RWPE2 (cell line): ENCODE data around the gene FYB1.

Experiments used
- ATAC-seq: fragments of 200-7000 bp; cut with Tn5 transposase; 3 replicates; pipeline ENCODE4 v1.9.1; 2021; ENCODE audit warnings: low read depth
- DNase-seq: peaks from one replicate; pipeline ENCODE4 v3.0.0-alpha.2; 2020; ENCODE audit warnings: low spot score
- H3K27ac ChIP-seq: fragments of 450-650 bp; 2 replicates; pipeline ENCODE4 v1.5.1; 2017; ENCODE audit warnings: mild to moderate bottlenecking; ENCODE audit not compliant: poor library complexity, severe bottlenecking
- H3K27me3 ChIP-seq: fragments of 250-450 bp; sonication (Bioruptor Pico); 2 replicates; pipeline ENCODE4 v1.5.1; 2021; ENCODE audit warnings: mild to moderate bottlenecking, moderate library complexity; ENCODE audit not compliant: insufficient read depth, poor library complexity, severe bottlenecking
- H3K36me3 ChIP-seq: fragments of 250-450 bp; sonication (Bioruptor Pico); 2 replicates; pipeline ENCODE4 v1.5.1; 2020; ENCODE audit warnings: low read depth, mild to moderate bottlenecking, moderate library complexity
- H3K4me1 ChIP-seq: fragments of 250-450 bp; sonication (Bioruptor Pico); 2 replicates; pipeline ENCODE4 v1.5.1; 2021; ENCODE audit warnings: mild to moderate bottlenecking, moderate library complexity; ENCODE audit not compliant: insufficient read depth, poor library complexity, severe bottlenecking
- H3K4me3 ChIP-seq: fragments of 250-450 bp; sonication (Bioruptor Pico); 2 replicates; pipeline ENCODE4 v1.5.1; 2021; ENCODE audit warnings: mild to moderate bottlenecking, moderate library complexity; ENCODE audit not compliant: severe bottlenecking
- H3K9me3 ChIP-seq: fragments of 250-450 bp; sonication (Bioruptor Pico); 2 replicates; pipeline ENCODE4 v1.5.1; 2021; ENCODE audit warnings: mild to moderate bottlenecking, moderate library complexity; ENCODE audit not compliant: severe bottlenecking
- TF ChIP-seq, protein P1 (sequence below): fragments of 450-650 bp; IDR thresholded peaks from one replicate; pipeline ENCODE4 v1.5.1; 2017; ENCODE audit warnings: mild to moderate bottlenecking, moderate library complexity; ENCODE audit not compliant: poor library complexity, severe bottlenecking

The FYB1 gene

DNA sequence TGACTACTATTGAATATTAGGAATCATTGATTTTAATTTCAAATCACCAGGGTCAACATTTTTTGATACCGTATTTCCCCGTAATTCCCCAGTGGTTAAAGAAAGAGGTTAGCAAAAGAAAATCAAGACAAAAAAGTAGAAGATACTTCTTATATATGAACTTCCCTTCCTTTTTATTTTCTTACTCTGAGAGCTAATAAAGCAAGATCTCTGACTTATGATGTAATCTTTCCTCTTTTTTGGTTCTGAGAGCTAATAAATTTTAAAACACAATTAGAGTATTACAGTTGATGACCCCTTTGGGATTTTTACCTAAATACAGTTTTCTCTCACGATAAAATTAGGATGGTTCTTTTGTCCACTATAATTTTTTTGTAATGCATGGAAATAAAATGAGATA lies 9.2 kb upstream of the FYB1 start:
- H3K36me3 ChIP-seq = no peaks in the 10 kb centered on the region
- ATAC-seq = no peak
- TF ChIP-seq, protein P1, sequence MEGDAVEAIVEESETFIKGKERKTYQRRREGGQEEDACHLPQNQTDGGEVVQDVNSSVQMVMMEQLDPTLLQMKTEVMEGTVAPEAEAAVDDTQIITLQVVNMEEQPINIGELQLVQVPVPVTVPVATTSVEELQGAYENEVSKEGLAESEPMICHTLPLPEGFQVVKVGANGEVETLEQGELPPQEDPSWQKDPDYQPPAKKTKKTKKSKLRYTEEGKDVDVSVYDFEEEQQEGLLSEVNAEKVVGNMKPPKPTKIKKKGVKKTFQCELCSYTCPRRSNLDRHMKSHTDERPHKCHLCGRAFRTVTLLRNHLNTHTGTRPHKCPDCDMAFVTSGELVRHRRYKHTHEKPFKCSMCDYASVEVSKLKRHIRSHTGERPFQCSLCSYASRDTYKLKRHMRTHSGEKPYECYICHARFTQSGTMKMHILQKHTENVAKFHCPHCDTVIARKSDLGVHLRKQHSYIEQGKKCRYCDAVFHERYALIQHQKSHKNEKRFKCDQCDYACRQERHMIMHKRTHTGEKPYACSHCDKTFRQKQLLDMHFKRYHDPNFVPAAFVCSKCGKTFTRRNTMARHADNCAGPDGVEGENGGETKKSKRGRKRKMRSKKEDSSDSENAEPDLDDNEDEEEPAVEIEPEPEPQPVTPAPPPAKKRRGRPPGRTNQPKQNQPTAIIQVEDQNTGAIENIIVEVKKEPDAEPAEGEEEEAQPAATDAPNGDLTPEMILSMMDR = no peak
- H3K27me3 ChIP-seq = no peaks in the 10 kb centered on the region
- DNase-seq = no peak
- peaks cover 19% of the 10 kb centered on the region for H3K4me1 ChIP-seq
- H3K4me3 ChIP-seq = no peak overlapping the region
- no peaks in the 10 kb centered on the region for H3K9me3 ChIP-seq
- no peak overlapping the region for H3K27ac ChIP-seq

GRCh38 chr5:39226558-39226957 lies 7.2 kb upstream of the FYB1 start:
- no peak overlapping the region for H3K27ac ChIP-seq
- no peak overlapping the region for H3K4me3 ChIP-seq
- TF ChIP-seq, protein P1 = no peak
- no peak for DNase-seq
- H3K27me3 ChIP-seq = no peaks in the 10 kb centered on the region
- peaks cover 17% of the 10 kb centered on the region for H3K4me1 ChIP-seq
- no peaks in the 10 kb centered on the region for H3K9me3 ChIP-seq
- ATAC-seq = no peak
- no peaks in the 10 kb centered on the region for H3K36me3 ChIP-seq

DNA sequence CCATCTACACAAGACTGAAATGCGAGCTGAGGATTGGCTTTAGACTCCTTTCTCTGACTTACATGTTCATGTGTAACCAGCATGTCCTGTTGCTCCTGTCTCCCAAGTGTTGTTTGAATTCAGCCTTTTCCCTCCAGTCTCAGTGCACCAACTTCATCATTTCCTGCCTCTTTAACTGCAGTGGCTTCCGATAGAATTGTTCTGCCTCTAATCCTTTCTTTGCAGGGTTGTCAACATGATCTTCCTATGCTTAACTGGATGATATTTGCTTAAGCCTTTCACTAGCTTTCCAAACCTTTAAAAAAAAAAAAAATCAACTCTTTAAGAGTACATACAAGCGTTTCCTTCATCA lies 6.7 kb upstream of the FYB1 start:
- Histone ChIP-seq H3K27me3 (no peaks in the 10 kb centered on the region), H3K9me3 (no peaks in the 10 kb centered on the region), H3K4me3 (no peak overlapping the region), H3K36me3 (no peaks in the 10 kb centered on the region), H3K27ac (no peak overlapping the region), H3K4me1 (peaks cover 13% of the 10 kb centered on the region)
- ATAC-seq (no peak), DNase-seq (no peak)
- TF ChIP-seq, protein P1 = no peak

- DNase-seq = no peak
- Histone ChIP-seq H3K36me3 (no peaks in the 10 kb centered on the region), H3K9me3 (no peaks in the 10 kb centered on the region), H3K27ac (no peak overlapping the region), H3K4me3 (no peak overlapping the region), H3K27me3 (no peaks in the 10 kb centered on the region), H3K4me1 (peaks cover 13% of the 10 kb centered on the region)
- TF ChIP-seq, protein P1 = no peak
- ATAC-seq = no peak
Observed at GRCh38 chr5:39225405-39226099, 6.2 kb upstream of the FYB1 start.

DNA sequence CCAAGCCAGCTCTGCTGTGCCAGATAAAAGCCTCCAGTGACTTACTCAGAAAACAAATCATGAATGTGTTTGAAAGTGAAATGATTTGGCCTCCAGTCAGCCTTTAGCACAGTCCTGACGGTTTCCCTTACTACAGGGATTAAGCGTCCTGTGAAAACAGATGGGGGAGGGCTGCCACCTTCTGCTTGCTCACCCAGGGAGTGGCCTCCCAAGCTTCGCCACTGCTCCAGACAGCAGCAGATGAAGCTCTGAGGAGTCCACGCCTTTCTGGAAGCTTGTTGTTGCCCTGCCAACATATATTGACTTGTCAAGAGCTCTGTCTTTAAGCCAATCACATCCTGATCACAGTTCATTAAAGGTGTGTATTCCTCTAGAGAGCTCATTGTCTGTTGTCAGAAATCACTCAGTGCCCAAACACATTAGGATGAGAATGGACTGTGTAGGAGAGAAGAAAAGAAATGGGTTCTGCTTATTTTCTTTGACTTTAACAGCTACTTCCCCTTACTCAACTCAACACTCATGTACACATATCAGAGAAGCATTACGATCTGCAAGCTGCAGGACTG lies 4.9 kb upstream of the FYB1 start:
- TF ChIP-seq, protein P1 = no peak
- H3K4me3 ChIP-seq = no peak overlapping the region
- peaks cover 18% of the 10 kb centered on the region for H3K4me1 ChIP-seq
- ATAC-seq (peak; percentile 96), DNase-seq (peak; percentile 80)
- no peaks in the 10 kb centered on the region for H3K27me3 ChIP-seq
- no peak overlapping the region for H3K27ac ChIP-seq
- no peaks in the 10 kb centered on the region for H3K9me3 ChIP-seq
- no peaks in the 10 kb centered on the region for H3K36me3 ChIP-seq
